ENCODE data around the gene NID1.

The NID1 gene

GRCh38 chr1:235979716-235980333, 85.1 kb downstream of the NID1 start:
- Histone ChIP-seq H3K4ac (ENCODE audit: low read length) (no peak overlapping the region), H4K91ac (ENCODE audit: low read depth, low read length, poor library complexity) (no peak overlapping the region), H3K4me3 (ENCODE audit: low read length in 2 of 2) (no peak overlapping the region), H3K9ac (ENCODE audit: low read depth, low read length, poor library complexity) (no peak overlapping the region), H3K36me3 (replicated peaks in 1 of 2; ENCODE audit: control insufficient read depth in 2 of 2, insufficient read depth in 2 of 2, low read length in 2 of 2) (peaks cover 46 to 69% of the 10 kb centered on the region in 2 donors), H2AFZ (ENCODE audit: low read length) (no peak overlapping the region), H3K27ac (replicated peaks; ENCODE audit: low read length) (no peak overlapping the region), H2AK5ac (ENCODE audit: low read depth, low read length) (no peak overlapping the region), H4K8ac (ENCODE audit: low read depth, low read length) (no peak overlapping the region), H2BK12ac (ENCODE audit: low read length) (no peak overlapping the region), H3K18ac (ENCODE audit: low read length) (peak overlapping the region; percentile 36), H3K27me3 (ENCODE audit: control insufficient read depth in 3 of 3, insufficient read depth in 3 of 3, low read depth in 1 of 3, low read length in 3 of 3) (no peaks in the 10 kb centered on the region), H2BK120ac (ENCODE audit: low read depth, low read length) (no peak overlapping the region), H3K79me1 (ENCODE audit: low read depth, low read length) (no peaks in the 10 kb centered on the region), H3K14ac (ENCODE audit: low read length) (no peak overlapping the region), H3K4me1 (ENCODE audit: control insufficient read depth in 2 of 2, insufficient read depth in 1 of 2, low read depth in 1 of 2, low read length in 2 of 2) (peaks cover 1 to 5% of the 10 kb centered on the region in 2 donors), H2BK15ac (ENCODE audit: low read length) (no peak overlapping the region), H2BK5ac (ENCODE audit: low read length) (no peak overlapping the region), H3K4me2 (ENCODE audit: insufficient read depth, low read length, poor library complexity, severe bottlenecking) (no peak overlapping the region), H3K23ac (ENCODE audit: low read depth, low read length, poor library complexity) (no peak overlapping the region), H3K9me3 (replicated peaks in 1 of 2; ENCODE audit: control insufficient read depth in 2 of 2, insufficient read depth in 1 of 2, low read depth in 1 of 2, low read length in 2 of 2) (peaks cover 0 to 26% of the 10 kb centered on the region in 2 donors)
- DNase-seq (ENCODE audit: low spot score), result no peak
- no CpG with 5 or more reads among the region's 12 CpGs for WGBS, 2 donors (ENCODE audit: extremely low coverage in 2 of 2, insufficient read length in 2 of 2, insufficient replicate concordance in 1 of 2)

GRCh38 chr1:235979176-235979575, 85.7 kb downstream of the NID1 start:
- H3K4me3 ChIP-seq (ENCODE audit: low read length in 2 of 2), result no peak overlapping the region
- H4K91ac ChIP-seq (ENCODE audit: low read depth, low read length, poor library complexity), result no peak overlapping the region
- no peak overlapping the region for H3K9ac ChIP-seq (ENCODE audit: low read depth, low read length, poor library complexity)
- no peaks in the 10 kb centered on the region for H3K79me1 ChIP-seq (ENCODE audit: low read depth, low read length)
- H2AFZ ChIP-seq (ENCODE audit: low read length), result no peak overlapping the region
- H3K4me2 ChIP-seq (ENCODE audit: insufficient read depth, low read length, poor library complexity, severe bottlenecking), result no peak overlapping the region
- no peak overlapping the region for H3K27ac ChIP-seq (replicated peaks; ENCODE audit: low read length)
- no peaks in the 10 kb centered on the region for H3K27me3 ChIP-seq (ENCODE audit: control insufficient read depth in 3 of 3, insufficient read depth in 3 of 3, low read depth in 1 of 3, low read length in 3 of 3)
- H2BK15ac ChIP-seq (ENCODE audit: low read length), result no peak overlapping the region
- H3K9me3 ChIP-seq (replicated peaks in 1 of 2; ENCODE audit: control insufficient read depth in 2 of 2, insufficient read depth in 1 of 2, low read depth in 1 of 2, low read length in 2 of 2), result peaks cover 0 to 26% of the 10 kb centered on the region in 2 donors
- H2BK120ac ChIP-seq (ENCODE audit: low read depth, low read length), result no peak overlapping the region
- H2BK5ac ChIP-seq (ENCODE audit: low read length), result no peak overlapping the region
- no peak overlapping the region for H3K4ac ChIP-seq (ENCODE audit: low read length)
- no peak overlapping the region for H2AK5ac ChIP-seq (ENCODE audit: low read depth, low read length)
- peaks cover under 1 to 1% of the 10 kb centered on the region in 2 donors for H3K4me1 ChIP-seq (ENCODE audit: control insufficient read depth in 2 of 2, insufficient read depth in 1 of 2, low read depth in 1 of 2, low read length in 2 of 2)
- no CpG with 5 or more reads among the region's 4 CpGs for WGBS, 2 donors (ENCODE audit: extremely low coverage in 2 of 2, insufficient read length in 2 of 2, insufficient replicate concordance in 1 of 2)
- H3K14ac ChIP-seq (ENCODE audit: low read length), result no peak overlapping the region
- no peak overlapping the region for H3K23ac ChIP-seq (ENCODE audit: low read depth, low read length, poor library complexity)
- H4K8ac ChIP-seq (ENCODE audit: low read depth, low read length), result no peak overlapping the region
- H3K36me3 ChIP-seq (replicated peaks in 1 of 2; ENCODE audit: control insufficient read depth in 2 of 2, insufficient read depth in 2 of 2, low read length in 2 of 2), result peaks cover 46 to 63% of the 10 kb centered on the region in 2 donors
- no peak for DNase-seq (ENCODE audit: low spot score)
- H3K18ac ChIP-seq (ENCODE audit: low read length), result no peak overlapping the region
- no peak overlapping the region for H2BK12ac ChIP-seq (ENCODE audit: low read length)

DNA sequence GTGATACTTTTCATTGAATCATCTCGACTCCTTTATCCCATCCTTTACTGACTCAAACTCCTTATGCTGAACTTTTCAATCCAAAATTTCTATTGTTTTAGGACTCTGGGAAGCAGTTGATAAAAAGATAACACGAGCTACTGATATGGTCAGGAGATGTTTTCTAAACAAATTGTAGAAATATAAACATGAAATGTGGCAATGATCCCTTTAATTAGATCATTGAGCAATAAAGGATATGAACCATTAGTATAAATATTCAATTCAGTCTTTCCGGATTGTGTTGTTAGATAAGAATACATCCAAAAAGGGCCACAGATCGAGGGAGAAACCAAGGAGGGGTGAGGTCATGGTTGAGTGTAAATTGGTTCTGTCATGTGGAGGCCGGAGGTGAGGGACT, 88.4 kb downstream of the NID1 start:
- no peak overlapping the region for H3K14ac ChIP-seq (ENCODE audit: low read length)
- WGBS, 2 donors (ENCODE audit: extremely low coverage in 2 of 2, insufficient read length in 2 of 2, insufficient replicate concordance in 1 of 2), result no CpG with 5 or more reads among the region's 5 CpGs
- no peaks in the 10 kb centered on the region for H3K79me1 ChIP-seq (ENCODE audit: low read depth, low read length)
- no peak overlapping the region for H3K23ac ChIP-seq (ENCODE audit: low read depth, low read length, poor library complexity)
- no peak overlapping the region for H3K4me3 ChIP-seq (ENCODE audit: low read length in 2 of 2)
- peaks cover under 1 to 1% of the 10 kb centered on the region in 2 donors for H3K4me1 ChIP-seq (ENCODE audit: control insufficient read depth in 2 of 2, insufficient read depth in 1 of 2, low read depth in 1 of 2, low read length in 2 of 2)
- H2BK12ac ChIP-seq (ENCODE audit: low read length), result no peak overlapping the region
- H4K91ac ChIP-seq (ENCODE audit: low read depth, low read length, poor library complexity), result no peak overlapping the region
- H3K9ac ChIP-seq (ENCODE audit: low read depth, low read length, poor library complexity), result no peak overlapping the region
- no peak overlapping the region for H2BK120ac ChIP-seq (ENCODE audit: low read depth, low read length)
- H3K9me3 ChIP-seq (replicated peaks in 1 of 2; ENCODE audit: control insufficient read depth in 2 of 2, insufficient read depth in 1 of 2, low read depth in 1 of 2, low read length in 2 of 2), result peaks cover 0 to 26% of the 10 kb centered on the region in 2 donors
- peaks cover 42 to 52% of the 10 kb centered on the region in 2 donors for H3K36me3 ChIP-seq (replicated peaks in 1 of 2; ENCODE audit: control insufficient read depth in 2 of 2, insufficient read depth in 2 of 2, low read length in 2 of 2)
- H2BK5ac ChIP-seq (ENCODE audit: low read length), result no peak overlapping the region
- H4K8ac ChIP-seq (ENCODE audit: low read depth, low read length), result no peak overlapping the region
- DNase-seq (ENCODE audit: low spot score), result no peak
- H2AK5ac ChIP-seq (ENCODE audit: low read depth, low read length), result no peak overlapping the region
- no peak overlapping the region for H3K27ac ChIP-seq (replicated peaks; ENCODE audit: low read length)
- H2AFZ ChIP-seq (ENCODE audit: low read length), result no peak overlapping the region
- no peaks in the 10 kb centered on the region for H3K27me3 ChIP-seq (ENCODE audit: control insufficient read depth in 3 of 3, insufficient read depth in 3 of 3, low read depth in 1 of 3, low read length in 3 of 3)
- no peak overlapping the region for H3K4ac ChIP-seq (ENCODE audit: low read length)
- H2BK15ac ChIP-seq (ENCODE audit: low read length), result no peak overlapping the region
- no peak overlapping the region for H3K4me2 ChIP-seq (ENCODE audit: insufficient read depth, low read length, poor library complexity, severe bottlenecking)
- H3K18ac ChIP-seq (ENCODE audit: low read length), result no peak overlapping the region

DNA sequence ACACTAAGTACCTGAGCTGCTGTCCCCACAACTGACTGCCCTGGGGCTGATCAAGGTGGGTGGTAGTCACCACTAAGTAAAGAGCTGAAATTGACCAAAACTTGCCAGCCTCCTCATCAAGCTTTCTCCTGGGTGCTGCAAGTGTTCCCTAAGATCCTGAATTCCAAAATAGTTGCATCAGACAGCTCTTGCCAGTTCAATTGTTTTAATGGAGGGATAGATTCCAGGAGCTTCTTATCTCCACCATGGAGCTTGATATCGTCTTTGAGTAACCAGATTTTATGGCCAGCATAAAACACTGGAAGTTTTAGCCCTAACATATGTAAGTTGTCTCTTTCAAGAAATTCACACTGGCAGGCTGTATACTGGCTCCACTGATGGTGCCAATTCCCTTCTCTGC, 90.3 kb downstream of the NID1 start:
- H3K4me1 ChIP-seq (ENCODE audit: control insufficient read depth in 2 of 2, insufficient read depth in 1 of 2, low read depth in 1 of 2, low read length in 2 of 2), result peaks cover under 1 to 4% of the 10 kb centered on the region in 2 donors
- H4K91ac ChIP-seq (ENCODE audit: low read depth, low read length, poor library complexity), result no peak overlapping the region
- H2BK12ac ChIP-seq (ENCODE audit: low read length), result no peak overlapping the region
- no peak overlapping the region for H2BK15ac ChIP-seq (ENCODE audit: low read length)
- no CpG with 5 or more reads among the region's 1 CpG for WGBS, 2 donors (ENCODE audit: extremely low coverage in 2 of 2, insufficient read length in 2 of 2, insufficient replicate concordance in 1 of 2)
- peaks cover 31 to 33% of the 10 kb centered on the region in 2 donors for H3K36me3 ChIP-seq (replicated peaks in 1 of 2; ENCODE audit: control insufficient read depth in 2 of 2, insufficient read depth in 2 of 2, low read length in 2 of 2)
- no peak overlapping the region for H2BK5ac ChIP-seq (ENCODE audit: low read length)
- no peak overlapping the region for H3K23ac ChIP-seq (ENCODE audit: low read depth, low read length, poor library complexity)
- H3K27ac ChIP-seq (replicated peaks; ENCODE audit: low read length), result no peak overlapping the region
- peaks cover 0 to 24% of the 10 kb centered on the region in 2 donors for H3K9me3 ChIP-seq (replicated peaks in 1 of 2; ENCODE audit: control insufficient read depth in 2 of 2, insufficient read depth in 1 of 2, low read depth in 1 of 2, low read length in 2 of 2)
- no peak overlapping the region for H3K4ac ChIP-seq (ENCODE audit: low read length)
- DNase-seq (ENCODE audit: low spot score), result no peak
- no peak overlapping the region for H3K4me2 ChIP-seq (ENCODE audit: insufficient read depth, low read length, poor library complexity, severe bottlenecking)
- H3K79me1 ChIP-seq (ENCODE audit: low read depth, low read length), result no peaks in the 10 kb centered on the region
- H2BK120ac ChIP-seq (ENCODE audit: low read depth, low read length), result no peak overlapping the region
- H4K8ac ChIP-seq (ENCODE audit: low read depth, low read length), result no peak overlapping the region
- no peak overlapping the region for H3K18ac ChIP-seq (ENCODE audit: low read length)
- H3K27me3 ChIP-seq (ENCODE audit: control insufficient read depth in 3 of 3, insufficient read depth in 3 of 3, low read depth in 1 of 3, low read length in 3 of 3), result no peaks in the 10 kb centered on the region
- H3K9ac ChIP-seq (ENCODE audit: low read depth, low read length, poor library complexity), result no peak overlapping the region
- no peak overlapping the region for H3K4me3 ChIP-seq (ENCODE audit: low read length in 2 of 2)
- H3K14ac ChIP-seq (ENCODE audit: low read length), result no peak overlapping the region
- H2AK5ac ChIP-seq (ENCODE audit: low read depth, low read length), result no peak overlapping the region
- H2AFZ ChIP-seq (ENCODE audit: low read length), result no peak overlapping the region

Measured in neuronal stem cell (in vitro differentiated cells).